ENCODE measurements around the gene AVL9. TPM values are rescaled to one million over a fixed set of nuclear protein-coding genes. Genes with fewer than 3 reads are reported as not detected.
"Not testable (repeated sequence)": the region's sequence is repeated elsewhere in the genome, so short reads cannot be mapped to it uniquely, and the experiment has no call there.

Gene AVL9
- polyA plus RNA-seq, 2 of the 4 experiments (the other 2 are of a cell fraction): 24.0 to 36.1 TPM

- H3K4me1 ChIP-seq; CTCF ChIA-PET; H3K4me3 ChIP-seq; POLR2A ChIA-PET; FAIRE-seq; H3K27ac ChIP-seq; ATAC-seq; H3K4me2 ChIP-seq; DNase-seq (ENCODE audit: low read depth in 1 of 2, low spot score in 1 of 2): not testable (repeated sequence)
- peaks cover 13% of the 10 kb centered on the region for H3K9me3 ChIP-seq
- WGBS (ENCODE audit: missing lambda C conversion rate): 97% methylated on average over 4 of the region's 4 CpGs
These were observed 105.9 kb downstream of the AVL9 start for GRCh38 chr7:32601196-32601595.

DNA sequence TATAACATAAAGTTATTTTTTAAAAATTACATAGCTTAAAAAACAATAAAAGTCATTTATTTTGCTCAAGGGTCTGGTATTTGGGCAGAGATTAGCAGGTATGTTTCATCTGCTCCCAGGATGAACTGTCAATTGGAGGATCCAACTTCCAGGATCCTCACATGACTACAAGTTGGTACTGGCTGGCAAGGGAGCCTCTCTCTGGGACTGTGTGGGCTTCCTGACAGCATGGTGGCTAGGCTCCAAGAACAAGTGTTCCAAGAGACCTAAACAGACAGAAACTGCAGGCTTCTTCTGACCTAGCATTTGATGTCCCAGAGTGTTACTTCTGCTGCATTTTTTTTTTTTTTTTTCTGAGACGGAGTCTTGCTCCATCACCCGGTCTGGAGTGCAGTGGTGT lies 107.2 kb downstream of the AVL9 start:
- no peak overlapping the region for H3K4me3 ChIP-seq
- ATAC-seq: peak; percentile 50 to 56; a peak in 5 of 6 replicates
- DNase-seq (ENCODE audit: low read depth in 1 of 2, low spot score in 1 of 2): no peak
- H3K9me3 ChIP-seq: peaks cover 13% of the 10 kb centered on the region
- H3K27ac ChIP-seq: peak overlapping the region in 1 of 2 experiments; percentile 43; a peak in 1 of 6 replicates
- CTCF ChIA-PET: no interaction called here
- 100% methylated on average over 2 of the region's 2 CpGs for WGBS (ENCODE audit: missing lambda C conversion rate)
- TF ChIP-seq RNF2 (IDR thresholded peaks at IDR 0.05; ENCODE audit: borderline replicate concordance, low read depth): no peak
- POLR2A ChIA-PET: no interaction called here
- FAIRE-seq: no peak
- H3K4me1 ChIP-seq: no peaks in the 10 kb centered on the region
- H3K4me2 ChIP-seq: no peak overlapping the region

- ATAC-seq; H3K9me3 ChIP-seq; POLR2A ChIA-PET; FAIRE-seq; H3K4me1 ChIP-seq; CTCF ChIA-PET; H3K4me3 ChIP-seq; H3K4me2 ChIP-seq; DNase-seq (ENCODE audit: low read depth in 1 of 2, low spot score in 1 of 2): not testable (repeated sequence)
- 0 out of 6 replicates have a peak overlapping the region, but pooled peaks of 1 of the 2 experiments have one; percentile 14 for H3K27ac ChIP-seq
- WGBS (ENCODE audit: missing lambda C conversion rate): 95% methylated on average over 3 of the region's 3 CpGs
These were observed 108.2 kb downstream of the AVL9 start for GRCh38 chr7:32603492-32603891.

- FAIRE-seq, CTCF ChIA-PET, ATAC-seq, H3K4me2 ChIP-seq, H3K27ac ChIP-seq, H3K9me3 ChIP-seq, POLR2A ChIA-PET, H3K4me3 ChIP-seq, H3K4me1 ChIP-seq: not testable (repeated sequence)
- WGBS (ENCODE audit: missing lambda C conversion rate): 77% methylated on average over 7 of the region's 7 CpGs
- DNase-seq (ENCODE audit: low read depth in 1 of 2, low spot score in 1 of 2): peak in 1 of 2 experiments; percentile 40
These were observed 108.8 kb downstream of the AVL9 start for GRCh38 chr7:32604047-32604446.

GRCh38 chr7:32605032-32605431 lies 109.7 kb downstream of the AVL9 start:
- ATAC-seq (no peak), FAIRE-seq (no peak), DNase-seq (ENCODE audit: low read depth in 1 of 2, low spot score in 1 of 2) (no peak)
- ChIA-PET POLR2A (no interaction called here), CTCF (interaction anchor here (0.7 kb wide), 1 partner anchor 114 kb away, joined by 3 read pairs; no protein-coding TSS in a partner anchor)
- Histone ChIP-seq H3K27ac (no peak overlapping the region), H3K4me1 (peaks cover 7% of the 10 kb centered on the region; the same call in 1 of the 3 replicates), H3K4me2 (no peak overlapping the region), H3K4me3 (no peak overlapping the region), H3K9me3 (peaks cover 8% of the 10 kb centered on the region)
- no peak for TF ChIP-seq SREBF2 (IDR thresholded peaks at IDR 0.05)
- TF ChIP-seq MAZ (IDR thresholded peaks at IDR 0.05; ENCODE audit: borderline replicate concordance, low read depth, low read length): no peak
- no peak for TF ChIP-seq NFE2L2 (conservative IDR thresholded peaks at IDR 0.05; ENCODE audit: low read length)
- no peak for TF ChIP-seq ZNF302 (CRISPR knock-in tag; IDR thresholded peaks at IDR 0.05)
- TF ChIP-seq CTCF (IDR thresholded peaks at IDR 0.05): no peak
- no peak for TF ChIP-seq EHF (CRISPR knock-in tag; IDR thresholded peaks at IDR 0.05)
- TF ChIP-seq HOXB13 (CRISPR knock-in tag; IDR thresholded peaks at IDR 0.05; ENCODE audit: low read depth): no peak
- TF ChIP-seq NR3C1 (IDR thresholded peaks at IDR 0.05): no peak
- TF ChIP-seq MYC (IDR thresholded peaks at IDR 0.05; ENCODE audit: borderline replicate concordance, low read length): no peak
- no peak for TF ChIP-seq CBX2 (IDR thresholded peaks at IDR 0.05; ENCODE audit: borderline replicate concordance, low read depth)
- TF ChIP-seq TFCP2L1 (CRISPR knock-in tag; IDR thresholded peaks at IDR 0.05): no peak
- no peak for TF ChIP-seq TP53 (CRISPR knock-in tag; IDR thresholded peaks at IDR 0.05)
- no peak for TF ChIP-seq CHD4 (IDR thresholded peaks at IDR 0.05; ENCODE audit: borderline replicate concordance)
- TF ChIP-seq PBX3 (IDR thresholded peaks at IDR 0.05): no peak
- no peak for TF ChIP-seq FOSL2 (IDR thresholded peaks at IDR 0.05)
- no peak for TF ChIP-seq FOSL2 (CRISPR knock-in tag; IDR thresholded peaks at IDR 0.05)
- no peak for TF ChIP-seq FOXS1 (CRISPR knock-in tag; IDR thresholded peaks at IDR 0.05)

Measured in A549 (cell line).